Activated CD8-positive, alpha-beta T cell treated with anti-CD3 and anti-CD28 coated beads, Interleukin-2, amount 10 ng/mL, durations not matched to agents 7 days and 5 days (primary cell): ENCODE data around the gene MED26. TPM values are rescaled to one million over a fixed set of nuclear protein-coding genes. Genes with fewer than 3 reads are reported as not detected.

Experiments used
- ATAC-seq: fragments of 150-1000 bp; cut with Tn5 transposase; one replicate; pipeline ENCODE4 v1.10.0; 2021; ENCODE audit warnings: moderate library complexity
- CTCF ChIA-PET: fragments of 350-600 bp; sonication (Branson Sonifier 250); formaldehyde crosslinking; loops from one replicate; lab custom pipeline; 2021; ENCODE audit warnings: antibody characterized with exemption; lab: Charles Lee
- POLR2A ChIA-PET: fragments of 350-600 bp; sonication (Branson Sonifier 250); formaldehyde crosslinking; loops from one replicate; lab custom pipeline; 2021; ENCODE audit warnings: antibody characterized with exemption; lab: Charles Lee
- DNase-seq: peaks from one replicate; pipeline ENCODE4 v3.0.0-alpha.2; 2020
- H3K27ac Mint-ChIP-seq: one replicate; pipeline ENCODE4 v1.8.0; 2021; ENCODE audit warnings: mild to moderate bottlenecking, mixed read lengths
- H3K27me3 Mint-ChIP-seq: one replicate; pipeline ENCODE4 v1.8.0; 2021; ENCODE audit warnings: low read depth, mixed read lengths
- H3K36me3 Mint-ChIP-seq: one replicate; pipeline ENCODE4 v1.8.0; 2021; ENCODE audit warnings: low read depth, mixed read lengths
- H3K4me1 Mint-ChIP-seq: one replicate; pipeline ENCODE4 v1.8.0; 2021; ENCODE audit warnings: low read depth, mixed read lengths
- H3K4me3 Mint-ChIP-seq: one replicate; pipeline ENCODE4 v1.8.0; 2021; ENCODE audit warnings: mild to moderate bottlenecking, mixed read lengths
- H3K9me3 Mint-ChIP-seq: one replicate; pipeline ENCODE4 v1.8.0; 2022; ENCODE audit warnings: mixed read lengths; ENCODE audit not compliant: insufficient read depth
- total RNA-seq, 2 experiments: library from RNA; stranded (reverse); gene quantifications; one replicate each; pipeline ENCODE4 v1.2.3, GENCODE V29; 2021

The MED26 gene
- total RNA-seq, 2 experiments from 2014 or later, result 17.2 to 17.4 TPM

- CTCF ChIA-PET, result interaction anchor here (0.9 kb wide), 1 partner anchor 12 kb away, joined by 3 read pairs; no protein-coding TSS in a partner anchor
- POLR2A ChIA-PET, result interaction anchor here (1.7 kb wide), 1 partner anchor 13 kb away, joined by 6 read pairs; no protein-coding TSS in a partner anchor
- no peak overlapping the region for H3K4me3 Mint-ChIP-seq
- peaks cover 46% of the 10 kb centered on the region for H3K4me1 Mint-ChIP-seq
- no peak for ATAC-seq
- H3K27me3 Mint-ChIP-seq, result no peaks in the 10 kb centered on the region
- H3K27ac Mint-ChIP-seq, result no peak overlapping the region
- no peaks in the 10 kb centered on the region for H3K9me3 Mint-ChIP-seq
- peaks cover 6% of the 10 kb centered on the region for H3K36me3 Mint-ChIP-seq
- DNase-seq, result no peak
These were observed 27.2 kb downstream of the MED26 start for GRCh38 chr19:16600824-16601223.

GRCh38 chr19:16599655-16600346 is 28.2 kb downstream of the MED26 start:
- ATAC-seq (no peak), DNase-seq (no peak)
- Mint-ChIP-seq H3K36me3 (peaks cover 2% of the 10 kb centered on the region), H3K9me3 (no peaks in the 10 kb centered on the region), H3K27ac (no peak overlapping the region), H3K27me3 (no peaks in the 10 kb centered on the region), H3K4me1 (peaks cover 49% of the 10 kb centered on the region), H3K4me3 (no peak overlapping the region)
- POLR2A ChIA-PET, result interaction anchor here (1.7 kb wide), 1 partner anchor 12 kb away, joined by 6 read pairs; no protein-coding TSS in a partner anchor
- CTCF ChIA-PET, result no interaction called here

GRCh38 chr19:16598848-16599247 is 29.2 kb downstream of the MED26 start:
- Mint-ChIP-seq H3K9me3 (no peaks in the 10 kb centered on the region), H3K27me3 (no peaks in the 10 kb centered on the region), H3K36me3 (peaks cover 2% of the 10 kb centered on the region), H3K27ac (no peak overlapping the region), H3K4me1 (peaks cover 59% of the 10 kb centered on the region), H3K4me3 (no peak overlapping the region)
- DNase-seq (no peak), ATAC-seq (no peak)
- CTCF ChIA-PET, result no interaction called here
- POLR2A ChIA-PET, result no interaction called here

GRCh38 chr19:16596399-16596798 is 31.6 kb downstream of the MED26 start:
- ATAC-seq (no peak), DNase-seq (no peak)
- POLR2A ChIA-PET, result interaction anchor here (0.6 kb wide), 1 partner anchor 17 kb away, joined by 3 read pairs; no protein-coding TSS in a partner anchor
- Mint-ChIP-seq H3K36me3 (peaks cover 3% of the 10 kb centered on the region), H3K9me3 (no peaks in the 10 kb centered on the region), H3K27ac (peak overlapping the region; percentile 39), H3K27me3 (no peaks in the 10 kb centered on the region), H3K4me1 (peaks cover 83% of the 10 kb centered on the region), H3K4me3 (no peak overlapping the region)
- CTCF ChIA-PET, result no interaction called here

GRCh38 chr19:16595097-16595496 is 32.9 kb downstream of the MED26 start:
- Mint-ChIP-seq H3K4me1 (peaks cover 84% of the 10 kb centered on the region), H3K27me3 (no peaks in the 10 kb centered on the region), H3K27ac (peak overlapping the region; percentile 92), H3K9me3 (no peaks in the 10 kb centered on the region), H3K4me3 (peak overlapping the region; percentile 72), H3K36me3 (peaks cover 3% of the 10 kb centered on the region)
- DNase-seq (no peak), ATAC-seq (peak; percentile 18)
- POLR2A ChIA-PET, result interaction anchor here (3.6 kb wide), 1 partner anchor 32 kb away, joined by 18 read pairs; the partner anchor contains the start of gene MED26
- CTCF ChIA-PET, result no interaction called here

- Mint-ChIP-seq H3K4me3 (peak overlapping the region; percentile 72), H3K9me3 (no peaks in the 10 kb centered on the region), H3K36me3 (peaks cover 3% of the 10 kb centered on the region), H3K27me3 (no peaks in the 10 kb centered on the region), H3K27ac (peak overlapping the region; percentile 92), H3K4me1 (peaks cover 86% of the 10 kb centered on the region)
- DNase-seq, result peak; percentile 71
- ATAC-seq, result peak; percentile 73
- POLR2A ChIA-PET, result interaction anchor here (1.6 to 3.6 kb wide), 2 partner anchors 10 to 33 kb away, joined by 4 to 18 read pairs; partner anchors contain the start of gene MED26
- CTCF ChIA-PET, result no interaction called here
These were observed 33.3 kb downstream of the MED26 start for GRCh38 chr19:16594681-16595091.

GRCh38 chr19:16594131-16594586 is 33.8 kb downstream of the MED26 start:
- DNase-seq (peak; percentile 73), ATAC-seq (peak; percentile 69)
- peak overlapping the region; percentile 92 for H3K27ac Mint-ChIP-seq
- no peaks in the 10 kb centered on the region for H3K27me3 Mint-ChIP-seq
- POLR2A ChIA-PET, result interaction anchor here (0.5 to 3.6 kb wide), 3 partner anchors 10 to 35 kb away, joined by 3 to 18 read pairs (median 4); partner anchors contain the start of gene MED26
- H3K9me3 Mint-ChIP-seq, result no peaks in the 10 kb centered on the region
- peaks cover 87% of the 10 kb centered on the region for H3K4me1 Mint-ChIP-seq
- peak overlapping the region; percentile 72 for H3K4me3 Mint-ChIP-seq
- CTCF ChIA-PET, result interaction anchor here (1.8 kb wide), 1 partner anchor 10 kb away, joined by 7 read pairs; no protein-coding TSS in a partner anchor
- H3K36me3 Mint-ChIP-seq, result peaks cover 3% of the 10 kb centered on the region

- DNase-seq (no peak), ATAC-seq (no peak)
- ChIA-PET CTCF (interaction anchor here (0.6 to 1.8 kb wide), 4 partner anchors 9 to 43 kb away, joined by 3 to 7 read pairs (median 4); no protein-coding TSS in a partner anchor), POLR2A (interaction anchor here (1.6 to 3.6 kb wide), 2 partner anchors 9 to 34 kb away, joined by 4 to 18 read pairs; partner anchors contain the start of gene MED26)
- Mint-ChIP-seq H3K4me3 (no peak overlapping the region), H3K27ac (peak overlapping the region; percentile 8), H3K27me3 (no peaks in the 10 kb centered on the region), H3K9me3 (no peaks in the 10 kb centered on the region), H3K4me1 (peaks cover 91% of the 10 kb centered on the region), H3K36me3 (peaks cover 3% of the 10 kb centered on the region)
These were observed 34.8 kb downstream of the MED26 start for GRCh38 chr19:16593181-16593580.

GRCh38 chr19:16591803-16592556 is 36.0 kb downstream of the MED26 start:
- H3K27me3 Mint-ChIP-seq, result no peaks in the 10 kb centered on the region
- no peaks in the 10 kb centered on the region for H3K9me3 Mint-ChIP-seq
- CTCF ChIA-PET, result interaction anchor here (0.9 to 1.8 kb wide), 3 partner anchors 7 to 35 kb away, joined by 3 to 7 read pairs (median 4); no protein-coding TSS in a partner anchor
- no peak for ATAC-seq
- H3K4me3 Mint-ChIP-seq, result no peak overlapping the region
- H3K4me1 Mint-ChIP-seq, result peaks cover 95% of the 10 kb centered on the region
- POLR2A ChIA-PET, result interaction anchor here (1.3 to 3.6 kb wide), 2 partner anchors 25 to 36 kb away, joined by 3 to 18 read pairs; partner anchors contain the start of gene MED26
- H3K27ac Mint-ChIP-seq, result no peak overlapping the region
- no peak for DNase-seq
- peaks cover 3% of the 10 kb centered on the region for H3K36me3 Mint-ChIP-seq

GRCh38 chr19:16590876-16591802 is 36.9 kb downstream of the MED26 start:
- ChIA-PET CTCF (interaction anchor here (0.6 to 1.5 kb wide), 2 partner anchors 17 to 20 kb away, joined by 3 to 4 read pairs; no protein-coding TSS in a partner anchor), POLR2A (interaction anchor here (1.3 kb wide), 1 partner anchor 24 kb away, joined by 3 read pairs; no protein-coding TSS in a partner anchor)
- H3K4me3 Mint-ChIP-seq, result no peak overlapping the region
- H3K27ac Mint-ChIP-seq, result no peak overlapping the region
- no peaks in the 10 kb centered on the region for H3K9me3 Mint-ChIP-seq
- no peaks in the 10 kb centered on the region for H3K27me3 Mint-ChIP-seq
- H3K4me1 Mint-ChIP-seq, result peaks cover 95% of the 10 kb centered on the region
- DNase-seq (no peak), ATAC-seq (no peak)
- H3K36me3 Mint-ChIP-seq, result peaks cover 3% of the 10 kb centered on the region
